NCI-H1092 treated with DMSO at 0.1 percent for 48 hours (cell line): ENCODE measurements around the gene SEZ6L2.
"Not testable (repeated sequence)": the region's sequence is repeated elsewhere in the genome, so short reads cannot be mapped to it uniquely, and the experiment has no call there.

Experiments
- DNase-seq: peaks from one replicate; lab custom pipeline; 2025; lab: John Stamatoyannopoulos, UW

SEZ6L2 gene

DNA sequence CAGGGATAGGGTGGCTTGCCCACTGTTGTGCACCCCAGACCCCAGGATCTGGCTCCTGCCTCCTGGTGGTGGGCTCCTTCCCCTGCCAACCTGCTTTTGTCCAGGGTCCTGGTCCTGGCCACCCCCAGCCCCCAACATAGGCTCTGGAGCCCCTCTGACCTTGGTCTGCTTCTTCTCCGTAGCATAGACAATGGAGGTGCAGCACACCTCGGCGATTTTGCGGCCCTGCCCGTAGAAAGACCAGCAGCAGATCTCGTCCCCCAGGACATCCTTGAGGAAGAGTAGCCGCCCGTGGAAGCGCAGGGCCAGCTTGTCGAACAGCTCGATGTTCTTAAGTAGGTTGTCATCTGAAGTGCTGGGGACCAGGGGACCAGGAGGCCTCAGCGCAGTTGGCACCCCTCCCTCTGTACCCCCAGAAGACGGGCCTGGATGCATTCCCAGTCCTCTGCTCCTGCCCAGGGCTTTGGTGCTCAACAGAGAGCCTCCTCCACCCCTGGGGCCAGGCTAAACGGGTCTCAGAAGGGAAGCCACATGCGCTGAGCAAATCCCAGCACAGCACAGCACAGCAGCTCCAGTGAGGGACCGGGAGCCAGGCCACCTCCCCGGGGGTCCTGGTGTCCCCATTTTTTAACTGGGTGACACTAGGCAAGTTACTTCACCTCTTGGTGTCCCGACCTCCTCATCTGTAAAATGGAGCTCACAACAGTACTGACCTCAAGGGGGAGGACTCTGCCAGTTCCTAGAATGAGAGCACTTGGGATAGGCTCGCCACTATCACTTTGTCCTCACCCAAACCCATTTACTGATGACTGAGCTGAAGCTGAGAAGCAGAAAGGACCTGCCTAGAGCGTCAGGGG lies 11.7 kb upstream of the SEZ6L2 start:
- no peak for DNase-seq

DNA sequence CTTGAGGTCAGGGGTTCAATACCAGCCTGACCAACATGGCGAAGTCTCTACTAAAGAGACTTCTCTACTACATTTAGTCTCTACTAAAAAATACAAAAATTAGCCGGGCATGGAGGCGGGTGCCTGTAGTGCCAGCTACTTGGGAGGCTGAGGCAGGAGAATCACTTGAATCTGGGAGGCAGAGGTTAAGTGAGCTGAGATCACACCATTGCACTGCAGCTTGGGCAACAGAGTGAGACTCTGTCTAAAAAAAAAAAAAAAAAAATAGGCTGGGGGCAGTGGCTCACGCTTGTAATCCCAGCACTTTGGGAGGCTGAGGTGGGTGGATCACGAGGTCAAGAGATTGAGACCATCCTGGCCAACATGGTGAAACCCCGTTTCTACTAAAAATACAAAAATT lies 10.5 kb upstream of the SEZ6L2 start:
- DNase-seq, result not testable (repeated sequence)

DNA sequence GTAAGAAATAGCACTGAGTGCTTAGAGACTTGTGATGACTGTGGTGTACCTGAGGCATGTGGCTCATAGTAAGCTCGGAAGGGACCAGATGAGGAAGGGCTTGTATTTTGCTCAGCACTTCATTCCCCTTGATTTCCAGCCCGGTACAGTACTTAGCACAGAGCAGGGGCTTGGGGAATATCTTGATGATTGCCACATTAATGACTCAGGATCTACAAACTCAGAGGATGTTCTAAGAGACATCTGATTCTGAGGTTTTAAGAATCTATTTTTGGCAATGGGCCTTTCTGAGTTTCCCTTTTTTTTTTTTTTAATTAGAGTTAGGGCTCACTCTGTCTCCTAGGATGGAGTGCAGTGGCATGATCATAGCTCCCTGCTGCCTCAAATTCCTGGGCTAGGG lies 10.0 kb upstream of the SEZ6L2 start:
- no peak for DNase-seq

DNA sequence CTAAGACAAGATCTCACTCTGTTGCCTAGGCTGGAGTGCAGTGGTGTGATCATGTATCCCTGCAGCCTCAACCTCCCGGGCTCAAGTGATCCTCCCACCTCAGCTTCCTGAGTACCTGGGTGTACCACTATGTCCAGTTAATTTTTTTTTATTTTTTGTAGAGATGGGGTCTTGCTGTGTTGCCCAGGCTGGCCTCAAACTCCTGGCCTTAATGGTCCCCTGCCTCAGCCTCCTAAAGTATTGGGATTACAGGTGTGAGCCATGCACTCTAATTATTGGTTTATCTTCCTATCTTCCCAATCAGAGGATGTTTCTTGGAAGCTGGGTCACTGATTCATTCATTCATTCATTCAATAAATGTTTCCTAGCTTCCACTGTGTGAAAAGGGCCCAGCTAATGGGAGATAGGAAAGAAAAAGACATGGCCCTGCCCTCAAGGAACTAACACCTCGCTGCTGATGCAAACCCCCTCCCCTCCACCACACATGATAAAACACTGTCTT lies 9.4 kb upstream of the SEZ6L2 start:
- no peak for DNase-seq

DNA sequence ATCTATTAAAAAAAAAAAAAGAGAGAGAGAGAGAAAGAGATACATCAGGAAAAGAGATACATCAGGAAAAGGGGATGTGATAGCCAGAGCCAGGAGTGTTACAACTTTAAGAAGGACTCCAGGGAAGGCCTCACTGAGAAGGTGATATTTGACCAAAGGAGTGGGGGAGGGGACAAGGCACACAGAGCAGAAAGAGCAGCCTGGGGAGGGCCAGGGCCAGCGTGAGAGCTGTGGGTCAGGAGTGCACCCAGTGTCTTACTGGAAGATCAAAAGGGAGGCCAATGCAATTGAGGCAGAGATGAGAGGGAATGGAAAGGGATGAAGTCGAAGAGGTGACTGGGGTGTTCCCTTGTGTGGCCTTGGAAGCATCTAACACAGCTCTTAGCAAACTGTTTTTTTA lies 8.6 kb upstream of the SEZ6L2 start:
- DNase-seq, result no peak

DNA sequence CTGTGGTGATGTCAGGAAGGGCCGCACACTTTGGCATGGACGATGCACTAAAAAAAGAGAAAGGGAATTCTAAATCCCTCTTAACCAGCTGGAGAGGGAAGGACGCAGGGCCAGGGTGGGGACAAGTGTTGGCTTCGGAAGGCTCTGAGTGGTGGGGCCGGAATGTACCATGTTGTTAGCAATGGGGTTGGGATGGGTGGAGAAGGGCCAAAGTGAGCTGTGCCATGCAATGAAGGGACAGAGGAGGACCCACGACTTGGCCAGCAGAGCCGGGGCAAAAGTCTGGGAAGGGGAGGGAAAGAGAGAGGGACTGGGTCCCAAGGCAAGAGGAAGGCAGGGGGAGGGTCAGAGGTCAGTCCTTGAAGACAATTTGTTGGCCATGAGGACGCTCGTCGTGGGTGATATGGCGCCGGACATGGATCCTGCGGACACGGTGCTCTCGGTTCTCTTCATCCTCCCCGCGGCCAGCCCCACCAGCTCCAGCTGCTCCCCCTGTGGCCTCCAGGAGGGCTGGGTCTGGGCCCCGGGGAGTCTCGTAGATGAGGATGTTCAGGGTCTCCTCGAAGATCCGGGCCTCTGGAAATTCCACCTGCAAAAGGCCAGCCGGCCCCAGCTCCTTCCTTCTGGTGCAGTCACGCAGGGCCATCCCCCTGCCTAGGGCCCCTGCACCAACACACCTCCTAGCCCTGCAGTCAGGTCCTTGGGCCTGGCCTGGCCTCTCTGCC lies 7.3 kb upstream of the SEZ6L2 start:
- DNase-seq, result no peak

DNA sequence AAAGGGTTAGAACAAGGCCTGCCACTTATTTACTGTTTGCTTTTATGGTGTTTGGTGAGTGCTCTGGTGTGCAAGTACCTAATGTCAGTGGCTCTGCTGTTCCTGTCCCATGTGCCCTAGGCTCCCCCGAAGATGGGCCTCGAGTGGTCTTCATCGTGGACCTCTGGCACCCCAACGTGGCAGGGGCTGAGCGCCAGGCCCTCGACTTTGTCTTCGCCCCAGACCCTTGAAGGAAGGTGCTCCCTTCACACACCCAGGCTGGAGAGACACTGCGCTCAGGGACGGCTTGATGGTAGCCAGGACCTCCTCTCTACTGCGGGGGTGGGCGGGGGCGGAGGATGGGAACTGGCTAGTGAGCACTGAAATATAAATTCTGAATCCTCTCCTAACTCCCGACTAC lies 6.3 kb upstream of the SEZ6L2 start:
- DNase-seq, result no peak

DNA sequence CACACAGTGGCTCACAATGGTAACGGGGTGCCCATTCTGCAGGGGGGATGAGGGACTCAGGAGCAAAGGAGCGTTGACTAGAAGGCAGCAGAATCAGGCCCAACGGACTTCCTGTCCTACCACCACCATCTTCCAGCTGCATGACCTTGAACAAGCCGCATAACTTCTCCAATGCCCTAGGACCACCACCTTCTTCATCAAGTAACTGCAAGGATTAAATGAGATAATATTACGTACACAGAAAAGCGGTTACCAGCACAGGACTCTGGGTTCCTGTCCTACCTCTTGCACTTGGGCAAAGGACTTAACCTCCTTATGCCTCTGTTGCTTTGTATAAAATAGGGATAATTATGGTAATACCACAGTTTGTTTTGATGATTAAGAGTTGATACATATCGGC lies 5.6 kb upstream of the SEZ6L2 start:
- DNase-seq, result no peak

DNA sequence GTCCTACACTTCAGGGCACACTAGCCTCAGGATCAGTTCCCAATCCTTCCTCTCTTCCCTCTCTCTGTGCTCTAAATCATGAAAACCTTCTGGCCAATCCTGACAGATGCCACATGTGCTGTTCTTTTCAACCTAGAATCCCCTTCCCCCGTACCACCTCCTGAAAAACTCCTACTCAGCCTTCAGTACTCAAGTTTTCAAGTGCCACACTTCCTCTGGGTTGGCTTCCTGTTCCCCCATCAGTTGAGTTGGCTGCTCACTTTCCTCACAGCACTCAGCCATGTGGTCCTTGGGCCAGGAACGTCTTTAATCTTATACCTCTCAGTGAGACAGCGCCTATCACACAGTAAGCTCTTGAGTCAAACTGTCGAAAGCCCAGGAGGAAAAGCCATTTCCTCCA lies 4.2 kb upstream of the SEZ6L2 start:
- DNase-seq, result no peak

DNA sequence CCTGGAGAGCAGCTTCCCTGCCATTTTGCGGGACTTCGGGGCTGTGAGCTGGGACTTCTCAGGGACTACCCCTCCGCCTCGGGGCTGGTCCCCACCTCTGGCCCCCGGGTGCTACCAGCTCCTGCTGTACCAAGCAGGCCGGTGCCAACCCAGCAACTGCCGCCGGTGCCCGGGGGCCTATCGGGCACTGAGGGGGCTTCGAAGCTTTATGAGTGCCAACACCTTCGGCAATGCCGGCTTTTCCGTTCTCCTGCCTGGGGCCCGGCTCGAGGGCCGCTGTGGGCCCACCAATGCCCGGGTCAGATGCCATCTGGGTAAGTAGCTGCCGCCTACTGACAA lies 2.2 kb upstream of the SEZ6L2 start:
- DNase-seq, result no peak

DNA sequence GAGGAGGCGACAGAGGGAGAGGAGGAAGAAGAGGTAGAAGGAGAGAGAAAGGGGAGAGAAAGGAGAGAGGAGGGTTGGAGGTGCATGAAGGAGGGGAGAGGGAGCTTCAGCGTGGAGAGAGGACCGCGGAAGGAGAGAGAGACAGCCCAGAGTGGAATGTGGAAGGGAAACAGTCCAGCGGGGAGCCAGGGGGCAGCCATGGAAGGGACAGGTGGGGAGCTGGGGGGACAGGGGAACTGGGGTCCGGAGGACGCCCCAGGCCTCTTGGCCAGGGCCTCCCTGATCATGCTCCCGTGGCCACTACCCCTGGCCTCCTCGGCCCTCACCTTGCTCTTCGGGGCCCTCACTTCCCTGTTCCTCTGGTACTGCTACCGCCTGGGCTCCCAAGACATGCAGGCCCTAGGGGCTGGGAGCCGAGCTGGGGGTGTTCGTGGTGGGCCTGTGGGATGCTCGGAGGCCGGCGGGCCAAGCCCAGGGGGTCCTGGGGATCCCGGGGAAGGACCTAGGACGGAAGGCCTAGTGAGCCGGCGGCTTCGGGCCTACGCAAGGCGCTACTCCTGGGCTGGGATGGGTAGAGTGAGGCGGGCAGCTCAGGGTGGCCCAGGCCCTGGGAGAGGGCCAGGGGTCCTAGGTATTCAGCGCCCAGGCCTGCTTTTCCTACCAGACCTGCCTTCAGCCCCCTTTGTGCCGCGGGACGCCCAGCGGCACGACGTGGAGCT lies 1.7 kb upstream of the SEZ6L2 start:
- no peak for DNase-seq

DNA sequence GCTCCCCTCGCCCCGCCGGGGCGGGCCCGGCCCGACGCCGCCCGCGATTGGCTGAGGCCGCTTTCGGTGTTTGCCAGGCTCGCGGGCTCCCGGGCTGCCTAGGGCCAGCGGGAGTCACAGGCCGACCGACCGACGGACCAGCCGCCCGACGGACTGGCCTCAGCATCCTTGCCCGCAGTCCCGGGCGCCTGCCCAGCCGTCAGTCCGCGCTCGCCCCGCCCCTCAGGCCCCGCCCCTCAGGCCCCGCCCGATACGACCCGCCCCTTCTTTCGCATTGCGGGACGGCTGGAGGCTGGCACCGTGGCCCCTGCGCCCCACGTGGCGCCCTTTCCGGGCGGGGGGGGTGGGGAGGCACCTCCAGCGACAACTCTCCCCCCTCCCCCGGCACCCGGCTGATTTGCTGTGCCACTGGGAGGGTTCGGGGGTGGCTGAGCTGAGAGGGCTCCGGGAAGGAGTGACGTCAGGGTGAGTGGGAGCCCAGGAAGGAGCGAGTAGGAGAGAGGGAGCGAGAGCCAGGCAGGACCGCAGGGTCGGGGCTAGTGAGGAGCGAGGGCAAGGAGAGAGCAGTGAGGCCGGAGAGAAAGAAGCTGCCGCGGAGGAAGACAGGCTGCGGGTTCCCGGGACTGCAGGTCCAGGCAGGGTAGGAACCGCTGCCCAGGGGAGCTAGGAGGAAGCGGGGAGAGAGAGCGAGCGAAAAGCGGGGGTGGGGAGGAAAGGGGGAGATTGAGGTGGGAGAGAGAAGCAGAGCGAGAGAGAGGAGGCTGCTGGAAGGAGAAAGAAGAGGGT lies 945 bp upstream of the SEZ6L2 start, which contains the start of gene ASPHD1:
TSS of gene ASPHD1 (plus strand) at position 387 of the 786 bp plus-strand sequence. CDS start 484 bp downstream, outside the sequence.
- peak; percentile 71 for DNase-seq

DNA sequence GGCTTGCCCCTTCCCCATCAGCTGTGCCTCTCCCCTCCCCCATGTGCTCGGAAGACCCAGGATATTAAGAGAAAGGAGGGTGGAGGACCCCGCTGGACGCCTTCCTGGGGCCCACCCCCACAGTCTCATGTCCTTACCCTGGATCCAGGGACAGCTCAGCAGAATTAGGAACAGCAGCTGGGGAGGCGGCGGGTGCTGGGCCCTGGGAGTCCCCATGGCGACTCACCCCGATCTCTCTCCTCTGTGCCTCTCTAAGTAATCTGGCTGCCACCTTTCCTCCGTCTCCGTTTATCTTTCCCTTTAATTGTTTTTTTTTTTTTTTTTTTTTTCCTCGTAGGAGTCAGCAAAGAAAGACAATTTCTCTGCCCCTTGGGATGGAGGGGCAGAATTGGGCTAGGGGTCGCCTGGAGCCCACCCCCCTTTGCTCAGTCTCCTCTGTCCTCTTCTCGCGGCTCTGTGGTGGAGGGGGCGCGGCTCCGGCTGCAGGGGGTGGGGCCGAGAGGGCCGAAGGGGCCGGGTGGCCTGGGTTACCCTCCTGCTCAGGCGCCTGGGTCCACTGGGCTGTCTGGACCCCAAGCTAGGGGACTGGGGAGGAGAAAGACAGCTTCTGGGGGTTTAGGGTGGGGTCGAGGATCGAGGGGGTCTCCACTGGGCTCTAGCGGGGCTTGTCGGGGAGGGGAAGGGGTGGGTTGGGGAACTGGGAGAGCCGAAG lies 390 bp downstream of the SEZ6L2 start:
- peak; percentile 83 for DNase-seq

DNA sequence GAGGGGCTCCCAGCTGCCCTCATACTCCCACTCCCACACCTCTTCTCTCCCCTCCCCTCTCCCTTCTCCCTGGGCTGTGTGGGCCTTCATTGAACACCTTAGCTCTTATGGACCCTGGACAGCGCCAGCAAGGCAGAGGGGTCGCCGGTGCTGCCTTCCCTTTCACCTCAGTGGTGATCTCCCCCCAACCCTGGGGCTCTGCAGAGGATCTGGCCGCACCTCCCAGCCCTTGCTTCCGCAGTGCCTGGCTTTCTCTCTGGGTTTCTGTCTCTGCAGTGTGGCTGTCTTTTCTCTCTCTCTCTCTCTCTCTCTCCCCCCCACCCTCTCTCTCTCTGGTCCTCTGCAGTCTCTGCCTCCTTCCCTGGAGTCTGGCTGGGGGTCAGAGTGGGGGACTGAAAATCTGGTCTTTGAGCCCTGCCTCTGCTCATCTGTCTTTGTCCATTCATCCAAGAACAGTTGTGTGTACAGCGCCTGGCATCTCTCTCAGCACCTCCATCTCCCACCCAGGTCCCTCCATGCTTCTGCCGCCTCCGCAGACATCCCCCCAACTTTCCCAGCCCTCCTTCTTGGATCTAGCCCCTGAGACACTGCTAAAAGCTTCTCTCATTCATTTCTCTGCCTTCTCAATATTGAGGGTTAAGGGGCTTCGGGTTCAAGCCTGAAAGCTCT lies 1.1 kb downstream of the SEZ6L2 start:
- no peak for DNase-seq

DNA sequence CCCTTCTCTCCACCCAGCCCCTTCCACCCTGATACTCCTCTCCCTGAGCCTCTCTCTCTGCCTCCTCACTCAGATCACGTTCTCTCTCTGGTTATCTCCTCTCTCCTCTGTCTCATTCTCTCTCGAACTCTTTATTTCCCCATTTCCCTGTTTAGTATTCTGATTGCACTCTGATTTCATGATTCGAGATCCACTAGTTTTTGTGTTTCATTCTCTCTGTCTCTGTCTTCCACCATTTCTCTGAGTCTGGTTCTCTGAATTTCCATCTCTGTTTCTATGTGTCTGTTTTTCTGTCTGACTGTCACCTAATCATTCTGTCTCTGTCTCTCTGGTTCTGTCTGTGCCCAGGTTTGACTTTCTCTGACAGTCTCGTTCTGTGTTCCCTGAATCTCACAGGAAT lies 2.0 kb downstream of the SEZ6L2 start:
- no peak for DNase-seq

DNA sequence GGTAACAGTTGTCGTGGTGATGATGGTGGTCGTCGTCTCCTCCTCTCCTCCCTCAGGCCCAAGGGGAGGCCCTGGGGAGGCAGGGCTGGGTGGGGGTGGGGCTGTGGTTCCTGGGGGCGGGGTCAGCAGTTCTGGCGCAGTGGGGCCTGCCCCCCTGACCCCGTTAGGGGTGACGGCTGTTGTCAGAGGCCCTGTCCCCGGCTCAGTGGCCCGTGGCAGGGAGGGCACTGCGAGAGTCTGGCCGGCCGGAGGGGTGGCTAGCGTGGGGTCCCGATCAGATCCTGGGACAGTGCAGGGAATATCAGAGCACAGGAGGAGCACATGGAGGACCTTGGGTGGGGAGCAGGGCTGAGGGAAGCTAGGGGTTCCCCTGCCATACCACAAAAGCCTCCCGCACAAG lies 2.5 kb downstream of the SEZ6L2 start:
- no peak for DNase-seq

DNA sequence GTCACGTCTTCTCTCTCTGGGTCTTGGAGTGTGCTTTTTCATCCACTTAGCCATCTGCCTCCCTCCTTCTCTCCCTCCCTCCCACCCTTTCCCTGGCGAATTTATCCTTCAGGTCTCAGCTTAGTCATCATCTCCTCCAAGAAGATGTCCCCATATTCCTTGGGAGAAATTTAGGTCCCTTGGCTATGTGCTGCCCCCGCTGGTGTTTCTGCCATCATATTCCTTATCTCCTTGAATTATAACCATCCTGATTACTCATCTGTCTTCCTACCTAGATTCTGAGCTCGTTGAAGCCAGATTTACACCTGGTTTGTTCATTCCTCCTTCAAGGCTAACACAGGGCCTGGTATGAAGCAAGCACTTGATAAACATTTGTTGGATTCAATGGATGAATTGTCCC lies 5.0 kb downstream of the SEZ6L2 start:
- DNase-seq, result no peak

DNA sequence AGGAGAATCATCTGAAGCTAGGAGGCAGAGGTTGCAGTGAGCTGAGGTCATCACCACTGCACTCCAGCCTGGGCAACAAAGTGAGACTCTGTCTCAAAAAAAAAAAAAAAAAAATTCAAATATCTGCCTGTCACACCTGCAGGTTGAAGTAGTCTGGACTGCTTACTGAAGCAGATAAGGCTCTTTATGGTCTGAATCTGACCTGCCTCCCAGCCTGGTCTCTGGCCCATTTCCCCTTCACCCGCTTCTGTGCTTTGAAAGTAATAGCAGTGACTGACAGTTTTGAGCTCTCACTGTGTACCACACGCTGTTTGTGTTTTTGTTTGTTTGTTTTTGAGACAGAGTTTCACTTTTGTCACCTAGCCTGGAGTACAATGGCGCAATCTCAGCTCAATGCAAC lies 5.8 kb downstream of the SEZ6L2 start:
- no peak for DNase-seq

DNA sequence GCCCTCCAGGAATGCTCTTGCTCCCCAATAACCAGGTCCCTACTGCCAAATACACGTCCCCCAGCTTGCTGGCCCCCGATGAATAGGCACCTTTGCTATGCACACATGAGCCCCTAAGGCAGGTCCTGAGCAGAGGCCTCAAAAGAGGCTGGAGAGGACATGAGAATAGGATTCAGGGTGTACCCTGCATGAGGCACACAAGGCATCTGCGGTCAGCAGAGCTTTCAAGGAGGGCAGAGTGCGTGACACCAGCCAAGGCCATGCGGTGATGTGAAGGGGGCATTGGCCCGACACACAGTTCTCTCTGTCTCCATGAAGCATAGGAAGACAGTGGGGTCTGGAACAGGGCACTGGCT lies 6.9 kb downstream of the SEZ6L2 start:
- no peak for DNase-seq

DNA sequence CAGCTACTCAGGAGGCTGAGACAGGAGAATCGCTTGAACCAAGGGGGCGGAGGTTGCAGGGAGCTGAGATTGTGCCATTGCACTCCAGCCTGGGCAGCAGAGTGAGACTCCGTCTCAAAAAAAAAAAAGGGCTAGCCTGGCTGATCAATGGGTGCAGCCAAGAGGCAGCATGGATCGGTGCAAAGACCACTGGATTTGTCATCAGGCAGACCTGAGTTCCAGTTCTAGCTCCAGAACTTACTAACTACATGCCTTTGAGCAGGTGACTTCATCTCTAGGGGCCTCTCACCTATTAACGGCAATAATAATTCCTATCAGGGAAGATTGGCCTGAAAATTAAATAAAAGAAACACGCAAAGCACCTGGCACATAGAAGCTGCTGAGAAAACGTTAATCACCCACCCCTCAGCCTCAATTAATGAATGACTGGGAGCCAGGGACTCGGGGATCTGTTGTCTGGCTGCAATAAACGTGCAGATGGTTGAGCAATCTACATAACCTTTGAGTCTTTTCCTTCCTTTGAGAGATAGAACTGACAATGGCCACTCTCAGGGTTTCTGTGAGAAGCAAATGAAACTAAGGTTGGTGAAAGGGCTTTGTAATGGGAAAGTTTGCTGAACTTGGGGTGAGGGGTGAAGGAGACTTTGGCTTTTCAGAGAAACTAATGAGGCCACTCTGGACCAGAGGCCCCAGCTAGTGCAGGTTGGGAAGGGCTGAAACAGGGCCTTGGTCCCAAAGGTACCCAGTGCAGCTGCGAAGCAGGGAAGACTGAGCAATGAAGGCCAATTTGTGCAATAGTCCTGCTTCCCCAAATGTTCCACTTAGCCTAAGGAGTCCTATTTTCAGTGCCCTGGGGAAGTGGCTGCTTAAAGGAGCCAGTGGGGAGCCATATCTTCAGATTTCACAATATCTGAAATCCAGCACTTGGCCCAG lies 7.6 kb downstream of the SEZ6L2 start:
- no peak for DNase-seq
